A673 (cell line): ENCODE measurements around the gene DCTN3.

Experiments
- CTCF ChIP-seq: fragments of 300-800, 200-600 bp; sonication (generic); conservative IDR thresholded peaks from 2 replicates; pipeline ENCODE4 v1.5.1; 2017; ENCODE audit warnings: low read depth, mild to moderate bottlenecking, antibody characterized with exemption, low read length, moderate library complexity, mixed read lengths
- EZH2 ChIP-seq: fragments of 200-600 bp; sonication (generic); IDR thresholded peaks from 2 replicates; pipeline ENCODE4 v1.6.1; 2017; ENCODE audit warnings: borderline replicate concordance, low read depth, mild to moderate bottlenecking, mixed read lengths, antibody characterized with exemption, low read length; ENCODE audit not compliant: poor library complexity, severe bottlenecking

GRCh38 chr9:34625186-34625486 lies 4.8 kb upstream of the DCTN3 start:
- TF ChIP-seq CTCF (no peak), EZH2 (no peak)
